Measurements from ENCODE around the gene SLC35D1. TPM values are rescaled to one million over a fixed set of nuclear protein-coding genes. Genes with fewer than 3 reads are reported as not detected.

The SLC35D1 gene
- total RNA-seq: 10 to 100 TPM in 3 of 4 donors, 1 to 10 TPM in 1; 8.3 to 54.3 (median 31.8) TPM

- H3K36me3 ChIP-seq: peaks cover 0 to 8% (median 0%) of the 10 kb centered on the region in 3 donors
Measured at GRCh38 chr1:67053785-67054772, at the start of gene SLC35D1. Gene SLC35D1, minus strand, starts transcription at chr1:67054148. Its CDS starts 135 bp downstream, at chr1:67054013.

GRCh38 chr1:67103548-67103947 is 49.6 kb upstream of the SLC35D1 start:
- no peak for TF ChIP-seq CTCF (IDR thresholded peaks at IDR 0.05)
- DNase-seq: no peak
- Histone ChIP-seq H3K4me1 (no peaks in the 10 kb centered on the region), H3K4me3 (no peak overlapping the region), H3K36me3 (no peaks in the 10 kb centered on the region), H3K27ac (no peak overlapping the region), H3K27me3 (no peaks in the 10 kb centered on the region), H3K9me3 (no peaks in the 10 kb centered on the region)

More at GRCh38 chr1:67053785-67054772, at the start of gene SLC35D1:
- Histone ChIP-seq H3K4me3 (peak within 1 kb of the TSS; percentile 79 to 92 (median 86)), H3K27ac (peak within 1 kb of the TSS; percentile 95 to 98 (median 96)), H3K9me3 (no peaks in the 10 kb centered on the region), H3K4me1 (peaks cover 0 to 21% (median 2%) of the 10 kb centered on the region in 4 donors), H3K27me3 (no peaks in the 10 kb centered on the region)
- TF ChIP-seq POLR2A (IDR thresholded peaks at IDR 0.05): peak; percentile 78 to 85
- no peak for TF ChIP-seq CTCF (IDR thresholded peaks at IDR 0.05)
- DNase-seq: peak; percentile 80 to 91 (median 91)

- Histone ChIP-seq H3K4me3 (no peak overlapping the region), H3K27ac (no peak overlapping the region), H3K9me3 (no peaks in the 10 kb centered on the region), H3K4me1 (no peaks in the 10 kb centered on the region), H3K36me3 (no peaks in the 10 kb centered on the region), H3K27me3 (no peaks in the 10 kb centered on the region)
- no peak for DNase-seq
- TF ChIP-seq POLR2A (IDR thresholded peaks at IDR 0.05) (no peak), CTCF (IDR thresholded peaks at IDR 0.05) (no peak)
Measured at GRCh38 chr1:67100833-67101232, 46.9 kb upstream of the SLC35D1 start.

GRCh38 chr1:67097305-67097704 is 43.4 kb upstream of the SLC35D1 start:
- H3K9me3 ChIP-seq: no peaks in the 10 kb centered on the region
- TF ChIP-seq CTCF (IDR thresholded peaks at IDR 0.05) (no peak), POLR2A (IDR thresholded peaks at IDR 0.05) (no peak)
- H3K27me3 ChIP-seq: no peaks in the 10 kb centered on the region
- no peaks in the 10 kb centered on the region for H3K4me1 ChIP-seq
- no peak for DNase-seq
- no peaks in the 10 kb centered on the region for H3K36me3 ChIP-seq
- no peak overlapping the region for H3K4me3 ChIP-seq
- H3K27ac ChIP-seq: no peak overlapping the region

GRCh38 chr1:67094191-67094590 is 40.2 kb upstream of the SLC35D1 start:
- H3K27me3 ChIP-seq: no peaks in the 10 kb centered on the region
- DNase-seq: no peak
- no peaks in the 10 kb centered on the region for H3K4me1 ChIP-seq
- no peak overlapping the region for H3K4me3 ChIP-seq
- H3K9me3 ChIP-seq: no peaks in the 10 kb centered on the region
- TF ChIP-seq CTCF (IDR thresholded peaks at IDR 0.05): no peak
- no peak for TF ChIP-seq POLR2A (IDR thresholded peaks at IDR 0.05)
- H3K36me3 ChIP-seq: no peaks in the 10 kb centered on the region
- H3K27ac ChIP-seq: no peak overlapping the region

All from Peyer's patch (tissue), 4 donors.